IPS-15b (cell line): Measurements from ENCODE around the gene BAX.
A peak's percentile ranks its signal among the peaks of the same experiment; 100 is the strongest.
"Not testable (repeated sequence)": the region's sequence is repeated elsewhere in the genome, so short reads cannot be mapped to it uniquely, and the experiment has no call there.

ENCODE experiments used
- H3K27me3 ChIP-seq: one replicate; pipeline ENCODE4 v1.6.1; 2013; ENCODE audit warnings: low read length; ENCODE audit not compliant: control insufficient read depth, insufficient read depth
- H3K36me3 ChIP-seq: one replicate; pipeline ENCODE4 v1.6.1; 2013; ENCODE audit warnings: low read length; ENCODE audit not compliant: control insufficient read depth, insufficient read depth
- H3K4me1 ChIP-seq: one replicate; pipeline ENCODE4 v1.6.1; 2013; ENCODE audit warnings: mild to moderate bottlenecking, low read length; ENCODE audit not compliant: control insufficient read depth, insufficient read depth
- H3K4me3 ChIP-seq: one replicate; pipeline ENCODE4 v1.5.1; 2013; ENCODE audit warnings: low read depth, low read length
- H3K9ac ChIP-seq: one replicate; pipeline ENCODE4 v1.6.1; 2013; ENCODE audit warnings: low read depth, mild to moderate bottlenecking, low read length
- H3K9me3 ChIP-seq: one replicate; pipeline ENCODE4 v1.6.1; 2013; ENCODE audit warnings: mild to moderate bottlenecking, low read length; ENCODE audit not compliant: control insufficient read depth, insufficient read depth

Gene BAX

DNA sequence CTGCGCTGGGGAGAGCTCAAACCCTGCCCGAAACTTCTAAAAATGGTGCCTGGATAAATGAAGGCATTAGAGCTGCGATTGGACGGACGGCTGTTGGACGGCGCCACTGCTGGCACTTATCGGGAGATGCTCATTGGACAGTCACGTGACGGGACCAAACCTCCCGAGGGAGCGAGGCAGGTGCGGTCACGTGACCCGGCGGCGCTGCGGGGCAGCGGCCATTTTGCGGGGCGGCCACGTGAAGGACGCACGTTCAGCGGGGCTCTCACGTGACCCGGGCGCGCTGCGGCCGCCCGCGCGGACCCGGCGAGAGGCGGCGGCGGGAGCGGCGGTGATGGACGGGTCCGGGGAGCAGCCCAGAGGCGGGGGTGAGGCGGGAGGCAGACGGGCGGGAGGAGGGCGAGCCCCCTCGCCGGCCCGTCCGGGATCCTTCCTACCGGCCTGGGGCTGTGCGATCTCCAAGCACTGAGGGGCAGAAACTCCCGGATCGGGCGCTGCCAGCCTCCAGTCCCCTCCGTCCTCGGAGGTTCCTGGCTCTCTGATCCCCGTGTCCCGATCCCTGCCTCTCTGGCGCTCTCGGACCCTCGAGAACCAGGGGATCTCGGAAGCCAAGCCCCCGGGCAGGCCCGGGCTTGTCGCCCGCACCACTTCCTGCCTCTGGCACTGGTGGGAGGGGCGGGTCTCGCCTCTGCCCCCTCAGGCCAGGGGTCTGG is at the start of gene BAX:
Gene BAX (plus strand): TSS at position 281 of the 713 bp plus-strand sequence. CDS start 54 bp downstream, at position 335.
- Histone ChIP-seq H3K9me3 (no peaks in the 10 kb centered on the region), H3K27me3 (no peaks in the 10 kb centered on the region), H3K4me3 (peak within 1 kb of the TSS; percentile 86), H3K4me1 (peaks cover 3% of the 10 kb centered on the region), H3K9ac (peak within 1 kb of the TSS; percentile 98), H3K36me3 (peaks cover 22% of the 10 kb centered on the region)

DNA sequence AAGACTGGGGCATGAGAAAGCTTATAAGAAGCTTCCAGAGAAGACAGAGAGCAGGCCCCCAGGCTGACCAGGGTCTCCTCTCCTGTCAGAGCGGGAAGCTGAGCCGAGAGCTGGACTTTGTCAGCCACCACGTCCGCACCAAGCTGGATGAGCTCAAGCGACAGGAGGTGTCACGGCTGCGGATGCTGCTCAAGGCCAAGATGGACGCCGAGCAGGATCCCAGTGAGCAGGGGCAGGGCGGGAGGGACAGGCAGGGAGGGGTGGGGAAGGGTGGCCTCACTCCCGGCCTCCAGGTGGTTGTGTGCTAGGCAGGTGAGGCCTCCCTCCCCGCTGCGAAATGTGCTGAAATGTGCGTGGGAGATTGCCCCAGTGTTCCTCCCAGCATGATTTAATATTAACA is 49.0 kb upstream of the BAX start:
- Histone ChIP-seq H3K36me3 (peaks cover 22% of the 10 kb centered on the region), H3K9me3 (no peaks in the 10 kb centered on the region), H3K4me3 (no peak overlapping the region), H3K4me1 (no peaks in the 10 kb centered on the region), H3K27me3 (no peaks in the 10 kb centered on the region), H3K9ac (no peak overlapping the region)

DNA sequence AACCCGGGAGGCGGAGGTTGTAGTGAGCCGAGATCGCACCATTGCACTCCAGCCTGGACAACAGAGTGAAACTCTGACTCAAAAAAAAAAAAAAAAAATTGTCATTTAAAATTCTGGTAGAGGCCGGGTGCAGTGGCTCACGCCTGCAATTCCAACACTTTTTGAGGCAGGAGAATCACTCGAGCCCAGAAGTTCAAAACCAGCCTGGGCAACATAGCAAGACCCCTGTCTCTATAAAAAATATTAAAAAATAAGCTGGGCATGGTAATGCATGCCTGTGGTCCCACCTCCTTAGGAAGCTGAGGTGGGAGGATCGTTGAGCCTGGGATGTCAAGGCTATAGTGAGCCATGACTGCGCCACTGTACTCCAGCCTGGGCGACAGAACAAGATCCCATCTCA is 48.4 kb upstream of the BAX start:
- Histone ChIP-seq H3K4me3 (no peak overlapping the region), H3K36me3 (peaks cover 26% of the 10 kb centered on the region), H3K27me3 (no peaks in the 10 kb centered on the region), H3K4me1 (no peaks in the 10 kb centered on the region), H3K9me3 (no peaks in the 10 kb centered on the region), H3K9ac (no peak overlapping the region)

DNA sequence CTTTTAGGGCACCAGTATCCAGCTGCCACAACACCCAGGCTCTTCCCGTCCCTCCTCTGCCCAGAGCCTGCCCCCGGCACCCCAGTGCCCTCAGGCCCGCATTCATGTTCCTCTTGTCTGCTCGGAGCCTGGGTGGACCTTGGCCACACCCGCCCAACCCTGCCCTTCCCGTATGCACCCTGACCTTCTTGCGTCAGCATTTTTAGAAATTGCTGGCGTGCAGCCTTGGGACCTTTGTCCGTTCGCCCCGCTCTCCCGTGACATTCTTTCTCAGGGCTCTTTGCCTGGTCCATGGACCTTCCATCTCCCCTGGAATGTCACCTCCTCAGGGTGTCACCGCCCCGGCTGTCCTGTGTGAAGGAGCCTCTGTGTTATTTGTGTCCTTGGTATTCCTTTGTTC is 47.0 kb upstream of the BAX start:
- Histone ChIP-seq H3K9ac (no peak overlapping the region), H3K36me3 (peaks cover 32% of the 10 kb centered on the region), H3K4me1 (no peaks in the 10 kb centered on the region), H3K27me3 (no peaks in the 10 kb centered on the region), H3K9me3 (no peaks in the 10 kb centered on the region), H3K4me3 (no peak overlapping the region)

DNA sequence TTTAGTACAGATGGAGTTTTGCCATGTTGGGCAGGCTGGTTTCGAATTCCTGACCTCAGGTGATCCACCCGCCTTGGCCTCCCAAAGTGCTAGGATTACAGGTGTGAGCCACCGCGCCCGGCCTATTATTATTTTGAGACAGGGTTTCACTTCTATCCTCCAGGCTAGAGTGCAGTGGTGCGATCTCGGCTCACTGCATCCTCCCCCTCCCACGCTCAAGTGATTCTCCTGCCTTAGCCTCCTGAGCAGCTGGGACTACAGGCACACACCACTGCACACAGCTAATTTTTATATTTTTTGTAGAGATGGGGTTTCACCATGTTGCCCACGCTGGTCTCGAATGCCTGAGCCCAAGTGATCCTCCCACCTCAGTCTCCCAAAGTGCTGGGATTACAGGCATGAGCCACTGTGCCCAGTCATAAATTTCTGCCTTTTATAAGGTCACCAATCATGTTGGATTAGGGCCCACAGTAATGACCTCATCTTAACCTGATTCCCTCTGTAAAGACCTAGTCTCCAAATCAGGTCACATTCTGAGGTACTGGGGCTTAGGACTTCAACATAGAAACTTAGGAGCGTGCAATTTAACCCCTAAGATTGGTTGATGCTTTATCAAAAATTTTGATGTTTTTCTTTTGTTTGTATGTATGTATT is 45.1 kb upstream of the BAX start:
- H3K27me3 ChIP-seq, H3K9me3 ChIP-seq, H3K4me1 ChIP-seq, H3K9ac ChIP-seq, H3K4me3 ChIP-seq: not testable (repeated sequence)
- peaks cover 48% of the 10 kb centered on the region for H3K36me3 ChIP-seq

DNA sequence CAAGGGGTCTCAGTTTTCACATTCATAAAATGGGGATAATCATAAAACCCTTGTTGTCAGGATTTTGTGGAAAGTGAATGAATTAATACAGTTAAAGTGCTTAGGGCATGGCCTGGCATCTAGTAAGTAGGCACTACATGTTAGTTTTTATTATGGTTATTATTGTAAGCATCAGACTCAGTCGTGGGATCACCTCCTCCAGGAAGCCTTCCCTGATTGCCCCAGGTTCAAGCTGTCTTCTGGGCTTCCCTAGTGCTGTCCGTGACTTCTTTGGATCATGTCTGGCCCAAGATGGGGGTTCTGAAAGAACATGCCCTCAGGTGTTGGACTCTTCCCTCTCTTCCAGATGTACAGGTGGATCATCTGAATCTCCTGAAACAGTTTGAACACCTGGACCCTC is 43.9 kb upstream of the BAX start:
- Histone ChIP-seq H3K9ac (no peak overlapping the region), H3K4me3 (no peak overlapping the region), H3K4me1 (no peaks in the 10 kb centered on the region), H3K9me3 (no peaks in the 10 kb centered on the region), H3K36me3 (peaks cover 47% of the 10 kb centered on the region), H3K27me3 (no peaks in the 10 kb centered on the region)

DNA sequence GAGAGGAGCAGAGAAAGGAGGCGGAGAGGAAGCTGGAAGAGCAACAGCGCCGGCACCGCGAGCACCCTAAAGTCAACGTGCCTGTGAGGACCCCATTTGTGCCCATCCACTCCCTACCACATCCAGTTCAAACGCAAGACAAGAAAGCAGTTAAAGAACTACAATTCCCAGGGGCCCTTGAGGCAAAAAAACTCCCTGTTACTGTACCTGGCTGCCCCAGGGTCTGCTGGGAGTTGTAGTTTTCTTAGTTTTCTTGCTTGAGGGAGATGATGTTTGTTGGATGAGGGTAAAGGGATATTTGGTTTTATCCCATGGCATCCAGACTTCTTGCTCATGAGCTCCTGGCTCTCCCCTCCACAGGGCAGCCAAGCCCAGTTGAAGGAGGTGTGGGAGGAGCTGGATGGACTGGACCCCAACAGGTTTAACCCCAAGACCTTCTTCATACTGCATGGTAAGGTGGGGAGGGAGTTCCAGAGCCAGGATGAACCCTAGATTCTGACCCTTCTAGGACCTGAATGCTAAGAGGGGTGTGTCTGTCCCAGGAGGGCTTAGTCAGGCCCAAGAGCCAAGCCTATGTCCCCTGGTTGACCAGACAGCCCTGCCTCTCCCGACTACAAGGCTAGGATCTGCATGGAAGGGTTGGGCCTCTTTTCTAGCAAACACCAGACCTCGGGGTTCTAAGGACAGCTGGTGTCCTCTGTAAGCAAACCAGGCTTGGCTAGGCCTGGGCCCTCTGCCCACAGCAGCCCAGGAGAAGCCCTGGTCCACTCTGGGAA is 41.4 kb upstream of the BAX start:
- Histone ChIP-seq H3K27me3 (no peaks in the 10 kb centered on the region), H3K9ac (no peak overlapping the region), H3K9me3 (no peaks in the 10 kb centered on the region), H3K36me3 (peaks cover 46% of the 10 kb centered on the region), H3K4me3 (no peak overlapping the region), H3K4me1 (no peaks in the 10 kb centered on the region)

DNA sequence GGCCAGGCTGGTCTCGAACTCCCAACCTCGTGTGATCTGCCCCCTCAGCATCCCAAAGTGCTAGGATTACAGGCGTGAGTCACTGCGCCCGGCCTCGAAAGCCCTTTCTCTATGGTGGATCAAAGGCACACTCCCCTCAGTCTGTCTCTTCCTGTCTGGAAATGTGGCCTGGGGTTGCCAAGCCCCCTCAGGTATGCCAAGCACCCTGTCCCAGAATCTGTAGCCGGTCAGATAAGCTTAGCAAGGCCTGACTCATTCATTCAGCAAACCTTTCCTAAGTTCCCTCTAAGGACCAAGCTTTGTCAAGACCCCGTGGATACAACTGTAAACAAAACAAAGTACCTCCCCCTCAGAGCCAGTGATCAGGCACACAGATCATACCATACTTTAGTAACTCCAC is 40.5 kb upstream of the BAX start:
- no peaks in the 10 kb centered on the region for H3K4me1 ChIP-seq
- no peak overlapping the region for H3K4me3 ChIP-seq
- H3K36me3 ChIP-seq: peaks cover 52% of the 10 kb centered on the region

DNA sequence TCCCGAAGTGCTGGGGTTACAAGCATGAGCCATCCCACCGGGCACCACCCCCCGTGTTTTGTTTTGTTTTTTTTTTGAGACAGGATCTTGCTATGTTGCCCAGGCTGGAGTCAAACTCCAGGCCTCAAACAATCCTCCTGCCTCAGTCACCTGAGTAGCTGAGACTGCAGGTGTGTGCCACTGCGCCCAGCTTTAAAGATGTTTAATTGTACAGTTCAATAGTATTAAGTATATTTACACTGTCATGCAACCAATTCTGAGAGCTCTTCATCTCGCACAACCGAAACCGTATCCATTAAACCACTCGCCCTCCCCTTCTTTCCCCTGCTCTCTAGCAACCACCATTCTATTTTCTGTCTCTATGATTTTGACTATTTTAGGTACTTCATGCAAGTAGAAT is 38.9 kb upstream of the BAX start:
- no peaks in the 10 kb centered on the region for H3K27me3 ChIP-seq
- H3K9ac ChIP-seq: no peak overlapping the region
- H3K9me3 ChIP-seq: no peaks in the 10 kb centered on the region
- H3K4me3 ChIP-seq: no peak overlapping the region
- H3K4me1 ChIP-seq: no peaks in the 10 kb centered on the region
- H3K36me3 ChIP-seq: peaks cover 57% of the 10 kb centered on the region

More for the DNA sequence above, 40.5 kb upstream of the BAX start:
- H3K9ac ChIP-seq: no peak overlapping the region
- H3K27me3 ChIP-seq: no peaks in the 10 kb centered on the region
- no peaks in the 10 kb centered on the region for H3K9me3 ChIP-seq

DNA sequence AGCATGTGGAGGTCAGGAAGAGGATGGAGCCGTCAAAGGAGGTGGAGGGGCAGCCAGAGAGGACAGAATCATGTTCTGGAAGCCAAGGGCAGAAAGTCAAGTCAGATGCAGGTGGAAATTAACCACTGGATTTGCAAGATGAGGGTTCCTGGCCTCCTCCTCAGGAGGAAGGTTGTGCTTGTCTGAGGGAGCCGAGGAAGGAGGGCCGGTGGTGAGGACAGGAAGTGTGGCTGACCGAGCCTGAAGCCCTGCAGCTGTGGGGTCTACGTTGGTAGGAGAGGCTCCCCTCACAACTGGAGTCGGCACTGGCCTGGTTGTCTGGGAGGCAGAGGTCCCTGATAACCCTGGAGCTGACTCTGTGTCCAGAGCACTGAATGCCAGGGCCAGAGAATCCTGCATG is 36.6 kb upstream of the BAX start:
- Histone ChIP-seq H3K4me1 (no peaks in the 10 kb centered on the region), H3K9ac (no peak overlapping the region), H3K9me3 (no peaks in the 10 kb centered on the region), H3K27me3 (no peaks in the 10 kb centered on the region), H3K4me3 (no peak overlapping the region), H3K36me3 (peaks cover 56% of the 10 kb centered on the region)

DNA sequence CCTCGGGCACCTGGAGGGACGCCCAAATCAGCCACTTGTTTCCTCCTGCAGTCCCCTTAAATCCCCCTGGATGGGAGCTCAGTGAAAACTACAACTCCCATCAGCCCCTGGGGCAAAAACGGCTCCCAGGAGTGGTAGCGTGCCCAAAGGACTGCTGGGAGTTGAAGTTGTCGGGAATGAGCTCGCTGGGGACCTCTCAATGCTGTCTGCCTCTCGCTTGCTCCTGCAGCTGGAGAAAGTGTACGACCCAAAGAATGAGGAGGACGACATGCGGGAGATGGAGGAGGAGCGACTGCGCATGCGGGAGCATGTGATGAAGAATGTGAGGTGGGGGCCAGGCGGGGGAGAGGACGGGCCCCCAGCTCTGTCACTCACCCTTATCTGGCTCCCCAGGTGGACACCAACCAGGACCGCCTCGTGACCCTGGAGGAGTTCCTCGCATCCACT is 35.9 kb upstream of the BAX start:
- H3K36me3 ChIP-seq: peaks cover 49% of the 10 kb centered on the region
- no peaks in the 10 kb centered on the region for H3K9me3 ChIP-seq
- no peaks in the 10 kb centered on the region for H3K27me3 ChIP-seq

DNA sequence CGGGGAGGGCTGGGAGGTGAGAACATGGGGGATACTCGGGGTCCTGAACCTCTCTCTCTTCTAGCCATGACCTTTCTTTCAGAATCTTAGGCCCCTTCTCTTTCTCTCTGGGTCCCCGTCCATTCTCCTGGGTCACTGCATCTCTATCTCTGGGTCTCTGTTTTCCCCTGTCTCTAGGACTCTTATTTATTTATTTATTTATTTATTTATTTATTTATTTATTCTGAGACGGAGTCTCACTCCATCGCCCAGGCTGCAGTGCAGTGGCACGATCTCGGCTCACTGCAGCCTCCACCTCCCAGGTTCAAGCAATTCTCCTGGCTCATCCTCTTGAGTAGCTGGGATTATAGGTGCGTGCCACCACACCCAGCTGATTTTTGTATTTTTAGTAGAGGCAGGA is 35.4 kb upstream of the BAX start:
- H3K36me3 ChIP-seq: peaks cover 46% of the 10 kb centered on the region
- not testable (repeated sequence) for H3K4me1 ChIP-seq, H3K9me3 ChIP-seq, H3K27me3 ChIP-seq, H3K4me3 ChIP-seq, H3K9ac ChIP-seq

More for the DNA sequence above, 35.9 kb upstream of the BAX start:
- Histone ChIP-seq H3K4me1 (no peaks in the 10 kb centered on the region), H3K9ac (no peak overlapping the region), H3K4me3 (no peak overlapping the region)
